Stomach (tissue), 9 donors: ENCODE results near the gene KPTN. TPM values are rescaled to one million over a fixed set of nuclear protein-coding genes. Genes with fewer than 3 reads are reported as not detected.
A peak's percentile ranks its signal among the peaks of the same experiment; 100 is the strongest.

Experiments used
- DNase-seq, 2 donors: peaks; one replicate each; pipeline versions ENCODE4 v3.0.0 to v3.0.0-alpha.2; 2013 to 2019
- H3K27ac ChIP-seq, 5 donors: fragments of 200-600 bp in 4 of 5; sonication (generic) in 4 of 5; one replicate each; pipeline ENCODE4 v1.5.1; 2013 to 2019; ENCODE audit warnings: mild to moderate bottlenecking in 1 of 5, moderate library complexity in 1 of 5
- H3K27me3 ChIP-seq, 3 donors: fragments of 200-600 bp; sonication (generic); one replicate each; pipeline ENCODE4 v1.5.1; 2017 to 2019; ENCODE audit warnings: mixed run types in 1 of 3
- H3K36me3 ChIP-seq, 4 donors: fragments of 200-600 bp; sonication (generic); 1 replicate in 3 of 4; 2 replicates in 1 of 4; pipeline ENCODE4 v1.5.1; 2016 to 2019
- H3K4me1 ChIP-seq, 4 donors: fragments of 200-600 bp; sonication (generic); one replicate each; pipeline ENCODE4 v1.5.1; 2016 to 2019
- H3K4me3 ChIP-seq, 4 donors: fragments of 200-600 bp; sonication (generic) in 3 of 4; one replicate each; pipeline ENCODE4 v1.5.1; 2016 to 2019; ENCODE audit warnings: mild to moderate bottlenecking in 1 of 4
- H3K9me3 ChIP-seq, 4 donors: fragments of 200-600 bp; sonication (generic); one replicate each; pipeline ENCODE4 v1.5.1; 2016 to 2019
- EP300 ChIP-seq: sonication (generic); formaldehyde crosslinking; IDR thresholded peaks from one replicate; pipeline ENCODE4 v1.6.1; 2017; ENCODE audit warnings: antibody characterized with exemption
- POLR2A ChIP-seq, 4 donors: fragments of 450-650 bp; IDR thresholded peaks; one replicate each; pipeline ENCODE4 v1.6.1; 2016; ENCODE audit warnings: antibody characterized with exemption in 4 of 4, control low read depth in 2 of 4, mild to moderate bottlenecking in 1 of 4, moderate library complexity in 1 of 4
- POLR2AphosphoS5 ChIP-seq, 3 donors: sonication (generic); formaldehyde crosslinking; IDR thresholded peaks; one replicate each; pipeline ENCODE4 v1.6.1; 2016; ENCODE audit warnings: antibody characterized with exemption in 3 of 3
- WGBS, 5 donors: extraction: QIAGEN DNeasy Blood & Tissue Kit in 3 of 5; methylation state at CpG; one replicate each; pipeline versions ENCODE4 v1.1.5 to v1.1.7; 2013 to 2018; 5-methylcytosine and 5-hydroxymethylcytosine counted together
- intact Hi-C: fragments of 100-400 bp; cut with DNase I; formaldehyde crosslinking; loops from one replicate; pipeline ENCODE4 v1.15.1; 2023; ENCODE audit warnings: low total_unique reads
- polyA plus RNA-seq, 3 donors: library from polyadenylated mRNA; stranded (reverse); fragments of 200-250 nt; gene quantifications; one replicate each; pipeline ENCODE4 v1.2.3, GENCODE V29; 2013
- total RNA-seq, 5 donors: library from RNA; depleted of rRNA; stranded (reverse); fragments of >200 nt; gene quantifications; one replicate each; pipeline versions ENCODE4 v1.1.0 to v1.2.3, GENCODE V29; 2014 to 2016
- TF ChIP-seq, protein P1 (sequence below), 7 experiments: fragments of 450-650 bp in 4 of 7; fragments of 200-600 bp in 3 of 7; sonication (generic) in 3 of 7; IDR thresholded peaks; one replicate each; pipeline ENCODE4 v1.5.1; 2016 to 2019; ENCODE audit warnings: antibody characterized with exemption in 7 of 7, control low read depth in 2 of 7, mild to moderate bottlenecking in 1 of 7
- donor health status: healthy with polysubstance abuse.
- donor health status: Bipolar disorder and iron deficiency.
- donor health status: healthy.

The KPTN gene
- total and polyA plus RNA-seq, 8 donors, result 3.2 to 28.0 (median 18.9) TPM

DNA sequence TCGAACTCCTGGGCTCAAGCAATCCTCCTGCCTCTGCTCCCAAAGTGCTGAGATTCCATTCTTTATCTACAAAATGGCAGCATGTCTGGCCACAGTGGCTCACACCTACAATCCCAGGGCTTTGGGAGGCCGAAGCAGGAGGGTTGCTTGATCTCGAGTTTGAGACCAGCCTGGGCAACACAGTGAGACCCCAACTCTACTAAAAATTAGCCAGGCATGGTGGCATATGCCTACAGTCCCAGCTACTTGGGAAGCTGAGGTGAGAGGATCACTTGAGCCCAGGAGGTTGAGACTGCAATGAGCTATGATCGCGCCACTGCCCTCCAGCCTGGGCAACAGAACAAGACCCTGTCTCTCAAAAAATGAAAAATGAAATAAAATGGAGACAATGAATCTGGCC, 24.7 kb upstream of the KPTN start:
- TF ChIP-seq, protein P1, sequence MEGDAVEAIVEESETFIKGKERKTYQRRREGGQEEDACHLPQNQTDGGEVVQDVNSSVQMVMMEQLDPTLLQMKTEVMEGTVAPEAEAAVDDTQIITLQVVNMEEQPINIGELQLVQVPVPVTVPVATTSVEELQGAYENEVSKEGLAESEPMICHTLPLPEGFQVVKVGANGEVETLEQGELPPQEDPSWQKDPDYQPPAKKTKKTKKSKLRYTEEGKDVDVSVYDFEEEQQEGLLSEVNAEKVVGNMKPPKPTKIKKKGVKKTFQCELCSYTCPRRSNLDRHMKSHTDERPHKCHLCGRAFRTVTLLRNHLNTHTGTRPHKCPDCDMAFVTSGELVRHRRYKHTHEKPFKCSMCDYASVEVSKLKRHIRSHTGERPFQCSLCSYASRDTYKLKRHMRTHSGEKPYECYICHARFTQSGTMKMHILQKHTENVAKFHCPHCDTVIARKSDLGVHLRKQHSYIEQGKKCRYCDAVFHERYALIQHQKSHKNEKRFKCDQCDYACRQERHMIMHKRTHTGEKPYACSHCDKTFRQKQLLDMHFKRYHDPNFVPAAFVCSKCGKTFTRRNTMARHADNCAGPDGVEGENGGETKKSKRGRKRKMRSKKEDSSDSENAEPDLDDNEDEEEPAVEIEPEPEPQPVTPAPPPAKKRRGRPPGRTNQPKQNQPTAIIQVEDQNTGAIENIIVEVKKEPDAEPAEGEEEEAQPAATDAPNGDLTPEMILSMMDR (IDR thresholded peaks at IDR 0.05), result no peak
- TF ChIP-seq POLR2A (IDR thresholded peaks at IDR 0.05), result no peak
- TF ChIP-seq EP300, result no peak
- no peak for TF ChIP-seq POLR2AphosphoS5 (IDR thresholded peaks at IDR 0.05)
- DNase-seq, result no peak
- H3K9me3 ChIP-seq, result no peaks in the 10 kb centered on the region
- peak overlapping the region in 3 of 5 donors; percentile 4 to 70 (median 57) for H3K27ac ChIP-seq
- 93 to 97% (median 94%) methylated on average over 5 of the region's 5 CpGs for WGBS, 5 donors
- H3K27me3 ChIP-seq, result no peaks in the 10 kb centered on the region
- H3K36me3 ChIP-seq, result peaks cover 4 to 31% (median 27%) of the 10 kb centered on the region in 4 donors
- intact Hi-C loops, result no loop called here
- peaks cover 74 to 84% (median 81%) of the 10 kb centered on the region in 4 donors for H3K4me1 ChIP-seq
- no peak overlapping the region for H3K4me3 ChIP-seq

DNA sequence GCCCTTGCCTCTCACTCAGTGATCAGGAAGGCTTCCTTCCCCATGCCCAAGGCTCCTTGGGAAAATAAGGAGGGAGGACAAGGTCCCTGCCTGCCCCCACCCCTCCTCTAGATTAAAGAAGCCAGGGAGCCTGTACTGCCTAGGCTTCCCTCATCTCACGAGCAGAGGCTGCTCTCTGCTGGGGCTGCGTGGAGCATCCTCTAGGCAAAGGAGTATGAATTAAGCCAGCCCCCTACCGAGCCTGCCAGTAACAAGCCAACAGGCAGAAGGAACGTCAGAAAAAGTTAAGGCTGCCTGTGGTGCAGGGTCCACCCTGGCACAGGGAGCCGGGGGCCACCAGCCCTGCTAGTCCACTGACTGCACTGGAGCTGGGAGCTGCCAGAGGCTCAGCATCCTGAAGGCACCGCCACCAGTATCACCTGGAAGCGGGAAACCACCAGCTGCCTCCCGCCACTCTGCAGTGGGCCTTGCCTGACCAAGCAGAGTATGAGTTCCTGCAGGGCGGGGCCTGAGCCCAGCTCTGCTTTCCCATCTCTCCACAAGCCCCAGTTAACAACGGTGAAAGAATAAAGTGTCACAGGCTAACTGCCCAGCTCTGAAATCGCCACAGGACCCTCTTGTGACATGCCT, 24.0 kb upstream of the KPTN start:
- Histone ChIP-seq H3K4me1 (peaks cover 68 to 77% (median 74%) of the 10 kb centered on the region in 4 donors), H3K27ac (peak overlapping the region in 3 of 5 donors; percentile 3 to 70 (median 57)), H3K9me3 (no peaks in the 10 kb centered on the region), H3K4me3 (no peak overlapping the region), H3K36me3 (peaks cover 11 to 38% (median 34%) of the 10 kb centered on the region in 4 donors), H3K27me3 (no peaks in the 10 kb centered on the region)
- TF ChIP-seq POLR2A (IDR thresholded peaks at IDR 0.05), result no peak
- TF ChIP-seq, protein P1 (IDR thresholded peaks at IDR 0.05), result no peak
- no peak for TF ChIP-seq POLR2AphosphoS5 (IDR thresholded peaks at IDR 0.05)
- TF ChIP-seq EP300, result no peak
- 64 to 75% (median 68%) methylated on average over 10 to 11 of the region's 11 CpGs for WGBS, 5 donors
- no peak for DNase-seq
- intact Hi-C loops, result no loop called here

DNA sequence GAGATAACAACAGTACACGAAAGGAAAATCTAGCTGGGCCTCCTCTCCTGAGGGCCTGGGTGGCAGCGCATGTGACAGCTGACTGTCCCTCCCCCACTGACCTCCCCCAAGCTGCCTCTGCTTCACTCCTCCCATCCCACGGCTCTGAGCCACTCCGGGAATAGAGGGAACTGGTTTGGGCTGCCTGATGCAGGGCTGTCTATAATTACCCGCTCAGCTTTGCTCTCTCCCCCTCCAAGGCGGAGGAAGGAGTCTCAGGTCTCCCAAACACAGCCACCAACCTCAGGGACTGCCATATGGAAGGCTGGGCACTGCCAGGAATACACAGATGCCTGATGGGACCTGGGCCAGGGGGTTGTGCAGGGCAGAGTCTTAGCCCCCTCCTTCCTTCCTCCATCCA, 23.0 kb upstream of the KPTN start:
- Histone ChIP-seq H3K9me3 (no peaks in the 10 kb centered on the region), H3K27me3 (no peaks in the 10 kb centered on the region), H3K4me3 (no peak overlapping the region), H3K4me1 (peaks cover 57 to 67% (median 64%) of the 10 kb centered on the region in 4 donors), H3K36me3 (peaks cover 17 to 46% (median 42%) of the 10 kb centered on the region in 4 donors), H3K27ac (peak overlapping the region in 4 of 5 donors; percentile 2 to 70 (median 52))
- DNase-seq, result no peak
- TF ChIP-seq POLR2A (IDR thresholded peaks at IDR 0.05), result no peak
- TF ChIP-seq EP300, result no peak
- no peak for TF ChIP-seq POLR2AphosphoS5 (IDR thresholded peaks at IDR 0.05)
- TF ChIP-seq, protein P1 (IDR thresholded peaks at IDR 0.05), result no peak
- intact Hi-C loops, result no loop called here
- 39 to 52% (median 49%) methylated on average over 6 of the region's 6 CpGs for WGBS, 5 donors

DNA sequence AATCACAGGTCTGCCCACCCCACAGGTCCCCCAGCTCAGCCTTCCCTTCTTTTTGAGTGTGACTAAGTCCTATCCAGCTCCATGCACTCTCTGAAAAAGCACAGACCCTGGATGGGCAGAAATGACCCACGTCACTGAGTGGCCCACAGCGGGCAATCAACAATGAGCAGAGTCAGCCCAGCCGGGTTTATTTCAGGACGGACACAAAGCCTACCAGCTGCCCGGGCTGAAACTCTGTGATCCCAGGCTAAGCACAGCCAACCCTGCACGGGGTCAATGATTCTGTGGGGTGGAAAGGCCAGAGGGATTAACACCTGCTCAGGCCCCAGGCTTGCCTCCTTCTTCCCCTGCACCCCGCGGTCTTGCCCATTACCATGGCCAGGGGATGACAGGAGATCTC, 22.4 kb upstream of the KPTN start:
- Histone ChIP-seq H3K4me1 (peaks cover 56 to 62% (median 60%) of the 10 kb centered on the region in 4 donors), H3K36me3 (peaks cover 21 to 52% (median 47%) of the 10 kb centered on the region in 4 donors), H3K27me3 (no peaks in the 10 kb centered on the region), H3K9me3 (no peaks in the 10 kb centered on the region), H3K27ac (peak overlapping the region in 4 of 5 donors; percentile 2 to 70 (median 52)), H3K4me3 (no peak overlapping the region)
- no peak for TF ChIP-seq POLR2A (IDR thresholded peaks at IDR 0.05)
- no peak for TF ChIP-seq EP300
- no peak for TF ChIP-seq POLR2AphosphoS5 (IDR thresholded peaks at IDR 0.05)
- TF ChIP-seq, protein P1 (IDR thresholded peaks at IDR 0.05), result no peak
- intact Hi-C loops, result no loop called here
- no peak for DNase-seq
- WGBS, 5 donors, result 66 to 81% (median 70%) methylated on average over 5 to 8 of the region's 8 CpGs
